GM18870 (cell line): ENCODE data around the gene FANK1.
"Not testable (repeated sequence)": the region's sequence is repeated elsewhere in the genome, so short reads cannot be mapped to it uniquely, and the experiment has no call there.

Experiments
- ATAC-seq: cut with Tn5 transposase; IDR thresholded peaks from one replicate; pipeline ENCODE4 v1.9.1; 2021; ENCODE audit warnings: moderate library complexity; ENCODE audit not compliant: unreplicated experiment

Gene FANK1

DNA sequence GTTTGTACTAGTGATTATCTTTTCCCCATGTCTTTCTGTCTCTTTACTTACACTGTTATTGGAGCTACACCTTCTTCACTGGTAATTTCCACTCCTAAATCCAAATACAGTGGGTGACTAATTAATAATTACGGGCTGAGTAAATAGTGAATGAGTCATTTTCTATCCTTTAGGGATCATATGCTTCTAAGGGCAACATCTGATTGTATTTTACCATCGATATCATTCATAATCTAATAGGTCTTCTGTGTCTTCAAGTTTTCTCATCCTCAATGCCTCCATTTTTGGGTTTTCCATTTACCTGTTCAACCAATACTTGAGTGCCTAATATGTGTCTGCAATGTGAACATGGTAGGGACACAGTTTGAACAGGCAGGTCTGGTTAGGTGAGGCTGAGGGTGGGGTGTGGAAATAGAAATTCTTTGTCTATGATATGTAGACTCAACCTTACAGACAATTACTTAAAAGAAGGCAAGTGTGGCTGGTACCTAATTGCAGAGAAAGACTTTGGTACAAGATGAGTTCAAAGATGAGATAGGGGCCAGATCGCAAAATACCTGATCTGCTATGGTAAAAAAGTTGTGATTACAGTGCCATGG is 9.4 kb upstream of the FANK1 start:
- no peak for ATAC-seq

DNA sequence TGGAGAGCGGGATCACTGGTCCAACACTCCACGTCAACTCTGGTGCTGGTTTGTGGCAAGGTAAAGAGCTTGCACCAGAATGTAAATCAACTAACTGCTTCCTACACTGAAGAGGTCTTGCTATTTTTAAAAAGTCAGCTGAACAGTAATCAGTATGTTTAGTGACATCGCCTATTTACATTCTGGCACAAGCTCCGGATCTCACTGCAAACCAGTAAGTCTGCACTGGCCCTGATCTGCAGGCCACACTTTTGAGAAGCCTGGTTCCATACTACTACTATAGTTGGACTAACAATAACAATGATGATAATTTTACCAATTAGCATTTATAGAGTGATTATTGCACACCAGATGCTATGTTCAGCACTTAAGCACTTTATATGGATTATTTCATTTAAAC is 6.9 kb upstream of the FANK1 start:
- not testable (repeated sequence) for ATAC-seq

DNA sequence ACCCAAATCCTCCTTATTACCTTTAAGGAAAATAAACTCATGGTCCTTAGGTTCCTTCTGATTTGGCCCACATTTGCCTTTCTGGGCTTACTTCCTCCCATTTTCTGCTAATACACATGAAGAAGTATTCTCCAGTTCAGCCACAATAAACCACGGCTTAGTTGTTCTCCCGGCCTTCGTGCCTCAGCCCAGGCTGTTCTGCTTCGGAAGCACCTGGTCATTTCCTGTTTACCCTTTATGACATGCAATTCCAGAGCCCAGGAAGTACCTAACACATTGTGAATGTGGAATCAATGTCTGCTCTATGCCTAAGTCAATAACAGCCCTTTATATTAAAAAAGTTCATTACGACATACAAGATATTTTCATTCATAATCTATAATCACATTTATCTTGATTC is 4.0 kb upstream of the FANK1 start:
- not testable (repeated sequence) for ATAC-seq

DNA sequence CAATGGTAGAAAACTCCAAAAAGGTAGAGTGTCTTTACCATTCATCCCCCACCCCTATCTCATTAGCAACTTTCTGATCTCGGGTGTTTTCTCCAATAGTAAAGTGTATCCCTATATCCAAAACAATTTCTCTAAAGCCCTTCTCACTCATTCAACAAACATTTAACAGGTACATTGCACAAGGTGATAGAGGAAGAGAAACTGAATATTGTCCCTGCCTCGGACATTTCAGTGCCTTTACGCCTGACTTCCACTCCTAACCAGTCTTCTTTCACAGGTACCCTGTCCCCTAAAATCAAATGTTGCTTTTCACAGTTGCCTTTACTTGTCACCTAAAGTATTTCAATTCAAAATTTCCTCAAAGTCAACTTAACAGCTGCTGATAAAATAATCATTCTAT is 2.2 kb upstream of the FANK1 start:
- not testable (repeated sequence) for ATAC-seq

DNA sequence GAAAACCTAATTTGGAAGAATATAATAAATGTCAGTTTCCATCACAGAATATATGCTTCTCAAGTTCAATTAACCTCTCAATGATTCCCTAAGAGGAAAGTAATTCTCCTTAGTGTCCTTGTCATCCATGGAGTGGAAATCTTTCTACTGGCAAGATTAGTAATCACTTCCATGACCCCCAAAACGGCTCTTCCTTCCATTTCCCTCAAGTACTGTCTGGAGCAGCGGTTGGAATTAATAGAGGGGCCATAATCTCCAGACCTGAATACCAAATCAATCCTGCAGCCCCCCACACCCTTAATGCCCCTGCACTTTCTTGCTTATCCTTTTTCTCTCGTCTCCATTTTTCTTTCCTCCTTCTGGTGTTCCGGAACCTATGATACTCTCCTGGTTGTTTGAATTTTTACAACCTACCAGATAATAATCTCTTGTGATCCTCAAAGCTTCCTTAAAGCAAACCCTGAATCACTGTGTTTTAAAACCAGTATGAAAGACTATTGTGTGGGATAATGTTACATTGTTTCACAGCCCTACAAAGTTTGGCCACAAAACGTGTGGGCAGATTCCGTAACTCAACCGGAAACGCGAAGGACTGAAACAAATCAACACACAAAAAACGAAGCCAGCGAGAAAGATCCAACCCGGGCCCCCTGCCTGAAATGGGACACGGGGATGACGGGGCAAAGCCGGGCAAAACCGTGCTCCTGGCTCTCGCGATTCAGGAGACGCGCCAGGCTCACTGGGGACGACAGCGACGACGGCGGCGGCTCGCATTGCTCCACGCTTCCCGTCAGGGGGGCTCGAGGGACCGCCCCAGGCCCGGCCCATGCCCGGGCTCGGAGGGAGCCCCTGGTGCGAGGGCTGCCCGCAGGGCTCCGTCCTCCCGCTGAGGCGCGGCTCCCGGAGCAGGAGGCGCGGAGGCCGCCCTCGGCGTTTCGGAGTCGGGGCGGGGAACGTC is 955 bp upstream of the FANK1 start:
- peak; percentile 42 for ATAC-seq

DNA sequence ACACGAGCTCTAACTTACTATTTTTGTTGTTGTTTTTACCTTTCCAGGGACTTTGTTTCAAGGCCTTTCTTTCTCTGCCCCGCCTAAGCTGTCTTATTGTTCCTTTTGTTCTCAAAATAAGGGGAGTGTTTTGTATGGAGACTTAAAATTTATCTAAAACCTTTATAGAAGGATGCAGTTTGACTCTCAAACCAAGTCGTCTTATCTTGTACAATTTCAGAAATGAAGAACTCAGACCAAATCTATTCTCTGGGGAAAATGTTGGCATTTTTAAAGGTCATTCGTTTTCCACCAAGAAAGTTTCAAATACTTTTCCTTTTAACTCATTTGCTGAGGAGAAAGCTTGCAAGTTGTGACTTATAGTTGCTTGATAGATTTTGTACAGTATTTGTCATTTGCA is 953 bp downstream of the FANK1 start:
- ATAC-seq: not testable (repeated sequence)

DNA sequence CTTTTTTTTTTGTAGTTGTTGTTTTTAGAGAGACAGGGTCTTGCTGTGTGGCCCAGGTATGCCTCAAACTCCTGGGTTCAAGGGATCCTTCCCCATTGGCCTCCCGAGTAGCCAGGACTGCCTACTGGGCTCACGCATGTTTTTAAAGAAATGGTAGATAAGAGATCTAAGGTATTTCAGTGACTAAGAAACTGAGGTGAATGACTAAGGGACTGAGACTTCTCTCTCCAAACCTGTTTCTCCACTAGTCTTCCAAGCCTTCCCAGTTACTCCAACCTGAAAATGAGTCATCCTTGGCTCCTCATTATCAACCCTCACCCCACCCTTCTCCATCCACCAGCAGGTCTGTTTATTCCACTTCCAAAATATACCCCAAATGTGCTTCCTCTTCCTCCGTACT is 4.6 kb downstream of the FANK1 start:
- not testable (repeated sequence) for ATAC-seq

DNA sequence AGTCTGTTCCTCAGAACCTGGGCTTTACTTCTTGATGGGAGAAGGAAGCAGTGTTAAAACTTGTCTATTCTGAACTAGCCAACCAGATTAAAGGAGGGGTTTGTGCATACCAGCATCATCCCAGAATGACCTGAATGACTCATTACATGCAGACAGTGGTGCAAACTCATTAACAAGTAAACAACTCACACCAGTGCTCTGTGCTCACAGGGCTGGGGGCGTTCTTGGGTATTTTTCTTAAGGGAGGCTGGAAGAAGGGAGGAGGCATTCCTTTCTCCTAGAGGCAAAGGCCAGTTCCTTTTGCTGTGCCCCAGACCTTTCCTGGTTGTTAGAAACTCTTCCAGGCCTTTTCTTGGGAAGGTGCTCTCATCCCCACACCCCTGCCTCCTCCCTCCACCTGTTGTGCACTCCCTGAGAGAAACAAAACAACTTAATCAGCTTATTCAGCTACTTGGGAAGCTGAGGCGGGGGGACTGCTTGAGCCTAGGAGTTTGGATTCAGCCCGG is 6.8 kb downstream of the FANK1 start:
- not testable (repeated sequence) for ATAC-seq

DNA sequence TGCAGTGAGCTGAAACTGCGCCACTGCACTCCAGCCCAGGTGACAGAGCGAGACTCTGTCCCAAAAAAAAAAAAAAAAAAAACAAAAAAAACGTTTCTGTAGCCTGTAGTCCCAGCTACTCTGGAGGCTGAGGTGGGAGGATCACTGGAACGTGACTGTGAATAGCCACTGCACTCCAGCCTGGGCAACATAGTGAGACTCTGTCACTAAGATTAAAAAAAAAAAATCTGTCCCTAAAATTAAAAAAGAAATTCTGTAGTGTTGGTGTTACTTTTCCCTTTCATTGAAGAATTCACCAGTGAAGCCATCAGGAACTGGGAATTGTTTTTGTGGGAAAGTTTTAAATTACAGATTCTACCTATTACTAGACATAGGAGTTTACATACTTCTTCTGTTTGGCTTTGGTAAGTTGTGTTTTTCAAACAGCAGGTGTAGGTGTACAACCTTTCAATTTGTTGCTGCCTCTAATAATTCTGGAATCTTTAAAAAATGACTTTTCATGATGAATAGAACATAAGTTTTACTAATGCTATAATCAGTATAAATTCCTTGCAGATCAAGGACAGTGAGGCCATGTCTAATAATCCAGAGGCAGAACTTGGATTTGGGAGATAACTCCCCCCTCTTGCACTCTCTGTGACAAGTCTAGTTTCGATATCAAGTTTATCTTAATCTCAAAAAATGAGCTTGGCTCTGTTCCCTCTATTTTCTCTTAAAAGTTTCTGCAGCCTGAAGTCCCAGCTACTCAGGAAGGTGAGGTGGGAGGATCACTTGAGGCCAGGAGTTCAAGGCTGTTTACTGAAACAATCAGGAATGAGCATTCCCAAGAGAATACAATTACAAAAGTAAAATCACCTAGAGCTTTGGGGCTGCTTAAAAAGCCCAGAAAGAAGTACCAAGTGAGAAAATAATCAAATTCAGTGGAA is 9.0 kb downstream of the FANK1 start:
- not testable (repeated sequence) for ATAC-seq

DNA sequence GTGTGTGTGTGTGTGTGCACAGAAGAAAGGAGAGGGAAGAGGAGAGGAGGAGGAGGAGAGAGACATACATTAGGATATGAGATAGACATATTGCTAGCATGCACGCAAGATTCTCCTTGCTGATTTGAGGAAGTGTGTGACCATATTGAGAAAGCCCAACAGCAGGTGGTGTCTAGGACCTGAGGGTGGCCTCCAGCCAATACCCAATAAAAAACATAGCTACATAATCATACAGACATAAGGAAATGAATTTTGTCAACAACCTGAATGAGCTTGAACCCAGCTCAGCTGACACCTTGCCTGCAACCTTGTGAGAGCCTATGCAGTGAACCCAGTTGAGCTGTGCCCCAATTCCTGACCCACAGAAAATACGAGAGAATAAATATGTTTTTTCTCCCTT is 11.2 kb downstream of the FANK1 start:
- not testable (repeated sequence) for ATAC-seq

DNA sequence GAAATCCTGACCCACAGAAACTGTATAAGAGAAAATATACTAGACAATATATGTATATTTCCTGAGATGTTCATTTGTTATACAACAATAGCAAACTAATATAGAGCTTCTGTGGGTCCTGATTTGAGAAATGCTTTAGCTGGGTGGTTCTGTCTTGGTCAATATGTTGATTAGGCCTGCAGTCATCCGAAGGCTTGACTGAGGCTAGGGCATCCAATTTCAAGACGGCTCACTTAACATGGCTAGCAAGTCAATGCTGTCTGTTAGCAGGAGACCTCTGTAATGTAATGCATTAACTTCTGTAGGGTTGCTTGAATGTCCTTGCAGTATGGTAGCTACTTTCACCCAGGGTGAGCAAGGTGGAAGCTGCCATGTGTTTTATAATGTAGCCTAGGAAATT is 12.4 kb downstream of the FANK1 start:
- ATAC-seq: not testable (repeated sequence)

DNA sequence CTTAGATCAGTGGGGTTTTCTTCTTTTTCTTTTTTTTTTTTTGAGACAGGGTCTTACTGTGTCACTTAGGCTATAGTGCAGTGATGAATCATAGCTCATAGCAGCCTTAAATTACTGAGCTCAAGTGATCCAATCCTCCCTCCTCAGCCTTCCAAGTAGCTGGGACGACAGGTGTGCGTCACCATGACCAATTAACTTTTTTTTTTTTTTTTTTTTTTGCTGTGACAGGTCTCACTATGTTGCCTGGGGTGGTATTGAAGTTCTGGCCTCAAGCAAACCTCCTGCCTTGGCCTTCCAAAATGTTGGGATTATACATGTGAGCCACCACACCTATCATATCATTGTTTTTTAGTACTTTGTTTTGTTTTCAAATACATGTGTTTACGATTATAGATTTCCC is 13.1 kb downstream of the FANK1 start:
- not testable (repeated sequence) for ATAC-seq

DNA sequence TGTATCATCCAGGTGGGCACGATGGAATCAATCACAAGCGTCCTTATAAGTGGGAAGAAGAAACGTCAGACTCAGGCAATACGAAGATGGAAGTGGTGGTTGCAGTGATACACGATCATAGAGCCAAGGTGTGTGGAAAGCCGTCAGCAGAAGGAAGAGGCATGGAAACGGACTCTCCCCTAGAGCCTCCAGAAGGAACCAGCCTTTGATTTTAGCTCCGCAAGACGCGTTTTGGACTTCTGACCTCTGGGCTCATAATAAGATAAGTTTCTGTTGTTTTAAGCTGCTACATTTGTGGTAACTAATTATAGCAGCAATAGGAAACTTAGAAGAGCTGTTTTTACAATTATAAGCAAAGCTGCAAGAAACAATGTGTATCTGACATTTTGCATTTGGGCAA is 14.8 kb downstream of the FANK1 start:
- ATAC-seq: no peak

DNA sequence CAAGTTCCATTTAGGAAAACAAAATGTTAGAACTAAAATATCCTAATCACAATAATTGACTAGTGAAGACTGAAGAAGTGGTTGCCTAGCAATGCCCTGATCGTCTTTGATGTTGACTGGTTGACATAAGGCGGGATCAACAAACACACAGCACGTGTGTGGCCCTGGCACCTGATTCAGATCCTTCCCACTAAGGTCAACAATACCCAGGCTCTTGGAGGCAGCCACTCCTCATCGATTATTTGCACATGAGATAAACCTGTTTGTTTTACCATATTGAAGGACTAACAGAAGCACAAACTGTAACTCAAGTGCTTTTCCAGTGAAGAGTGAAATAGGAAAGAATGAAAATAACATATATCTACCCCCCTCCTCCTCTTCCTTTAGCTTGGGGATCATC is 15.6 kb downstream of the FANK1 start:
- no peak for ATAC-seq

DNA sequence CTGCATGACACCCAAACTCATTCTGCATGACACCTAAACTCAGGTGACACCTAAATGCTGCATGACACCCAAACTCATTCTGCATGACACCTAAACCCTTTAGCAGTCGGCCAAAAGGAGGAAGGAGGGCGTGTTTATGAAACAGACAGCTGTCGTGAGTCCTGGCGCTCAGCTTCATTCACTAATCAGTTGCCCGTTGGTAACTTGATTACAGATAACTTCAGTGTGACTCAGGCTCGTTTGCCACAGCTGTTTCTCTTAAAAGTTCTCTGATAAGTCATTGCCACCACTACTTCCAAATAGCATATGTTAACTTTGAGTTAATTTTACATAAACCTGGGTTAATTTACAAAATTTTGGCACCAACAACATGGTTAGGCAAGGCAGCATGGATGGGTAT is 16.9 kb downstream of the FANK1 start:
- ATAC-seq: not testable (repeated sequence)

DNA sequence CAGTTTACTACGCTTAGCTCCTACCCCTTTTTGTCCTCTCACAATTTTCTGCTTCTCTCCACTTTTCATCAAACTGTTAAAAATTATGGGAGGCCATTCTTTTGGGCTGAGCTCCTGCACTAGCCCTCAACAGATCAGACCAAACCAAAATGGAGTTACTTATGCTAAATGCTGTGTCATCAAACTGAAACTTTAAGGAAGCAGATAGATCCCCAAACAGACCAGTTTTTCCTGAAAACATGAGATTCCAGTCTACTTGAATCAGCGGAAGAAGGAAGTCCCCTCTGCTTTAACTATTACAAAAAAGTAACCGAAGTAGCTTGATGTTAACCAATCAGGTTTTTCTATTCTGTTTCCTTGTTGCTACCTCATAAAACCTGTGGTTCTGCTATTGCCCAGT is 20.6 kb downstream of the FANK1 start:
- ATAC-seq: no peak

DNA sequence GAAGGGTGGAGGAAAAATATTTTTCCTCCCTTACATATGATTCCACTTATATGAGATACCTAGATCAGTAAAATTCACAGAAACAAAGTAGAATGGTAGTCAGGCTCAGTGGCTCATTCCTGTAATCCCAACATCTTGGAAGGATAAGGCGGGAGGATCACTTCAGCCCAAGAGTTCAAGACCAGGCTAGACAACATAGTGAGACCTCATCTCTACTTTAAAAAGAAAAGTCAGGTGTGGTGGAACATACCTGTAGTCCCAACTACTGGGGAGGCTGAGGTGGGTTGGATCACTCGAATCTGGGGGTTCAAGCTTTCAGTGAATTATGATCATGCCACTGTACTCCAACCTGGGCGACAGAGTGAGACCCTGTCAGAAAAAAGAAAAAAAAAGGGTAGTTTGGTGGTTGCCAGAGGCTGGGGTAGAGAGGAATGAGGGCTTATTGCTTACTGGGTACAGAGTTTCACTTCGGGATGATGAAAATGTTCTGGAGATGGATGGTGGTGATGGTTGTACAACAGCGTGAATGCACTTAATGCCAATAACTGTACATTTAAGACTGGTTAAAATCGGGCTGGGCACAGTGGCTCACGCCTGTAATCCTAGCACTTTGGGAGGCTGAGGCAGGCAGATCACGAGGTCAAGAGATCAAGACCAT is 21.5 kb downstream of the FANK1 start:
- not testable (repeated sequence) for ATAC-seq

DNA sequence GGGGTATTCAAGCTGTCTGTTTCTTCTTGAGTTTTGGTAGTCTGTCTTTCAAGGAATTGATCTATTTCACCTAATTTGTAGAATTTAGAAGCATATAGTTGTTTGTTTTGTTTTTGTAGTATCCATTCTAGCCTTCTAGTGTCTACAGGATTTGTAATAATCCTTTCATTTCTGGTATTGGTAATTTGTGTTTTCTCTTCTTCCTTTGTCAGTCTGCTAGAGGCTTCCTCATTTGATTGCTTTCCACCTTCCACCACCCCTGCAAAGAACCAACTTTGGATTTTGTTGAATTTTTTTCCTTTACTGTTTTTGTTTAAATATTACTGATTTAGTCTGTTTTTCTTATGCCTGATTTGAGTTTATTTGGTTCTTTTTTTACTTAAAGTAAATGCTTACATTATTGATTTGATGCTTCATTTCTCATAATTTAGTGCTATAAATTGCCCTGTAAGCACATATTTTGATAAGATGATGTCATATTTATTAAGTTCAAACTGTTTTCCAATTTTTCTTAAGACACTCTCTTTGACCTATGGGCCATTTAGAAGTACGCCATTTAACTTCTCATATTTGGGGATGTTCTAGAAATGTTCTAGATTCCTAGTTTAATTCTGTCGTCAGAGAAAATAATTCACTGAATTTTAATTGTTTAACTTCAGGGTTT is 25.4 kb downstream of the FANK1 start:
- not testable (repeated sequence) for ATAC-seq

DNA sequence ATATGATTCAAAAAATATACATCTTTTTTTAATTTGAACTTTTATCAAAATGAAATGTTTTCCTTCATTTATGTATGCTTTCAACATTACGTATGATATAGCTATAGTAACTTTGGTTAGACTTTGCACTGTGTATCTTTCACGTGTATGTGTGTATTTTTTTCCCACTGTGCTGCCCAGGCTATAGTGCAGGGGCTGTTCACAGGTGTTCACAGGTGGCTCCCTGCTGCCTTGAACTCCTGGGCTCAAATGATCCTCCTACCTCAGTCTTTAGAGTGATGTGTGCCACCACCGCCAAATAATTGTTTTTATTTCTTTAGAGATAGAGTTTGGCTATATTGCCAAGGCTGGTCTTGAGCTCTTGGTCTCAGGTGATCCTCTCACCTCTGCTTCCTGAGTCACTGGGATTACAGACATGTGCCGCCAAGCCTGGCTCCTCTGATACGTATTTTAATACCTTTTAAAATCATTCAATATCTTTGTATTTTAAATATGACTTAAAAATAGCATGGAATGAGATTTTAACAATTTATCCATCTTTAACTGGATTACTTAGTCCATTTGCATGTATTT is 29.0 kb downstream of the FANK1 start:
- ATAC-seq: no peak

DNA sequence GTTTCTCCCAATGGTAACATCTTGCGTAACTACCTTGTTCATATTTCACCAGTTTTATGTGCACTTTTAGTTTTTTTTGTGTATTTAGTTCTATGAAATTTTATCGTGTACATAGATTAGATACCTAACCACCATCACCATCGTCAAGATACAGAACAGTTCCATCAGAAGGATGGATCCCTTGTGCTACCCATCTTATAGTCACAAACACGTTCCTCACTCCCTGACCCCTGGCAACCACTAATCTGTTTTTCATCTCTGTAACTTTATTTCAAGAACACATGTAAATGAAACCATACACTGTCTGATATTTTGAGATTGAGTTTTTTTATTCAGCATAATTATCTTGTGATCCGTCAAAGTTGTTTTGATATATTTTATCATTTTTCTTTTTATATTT is 29.9 kb downstream of the FANK1 start:
- ATAC-seq: no peak
